Skeletal muscle tissue (tissue), 4 donors: ENCODE measurements around the gene A4GALT. TPM values are rescaled to one million over a fixed set of nuclear protein-coding genes. Genes with fewer than 3 reads are reported as not detected.
A peak's percentile ranks its signal among the peaks of the same experiment; 100 is the strongest.

ENCODE experiments used
- H3K27ac ChIP-seq: one replicate; pipeline ENCODE4 v1.7.0; 2013; ENCODE audit warnings: mild to moderate bottlenecking, low read depth, low read length, inconsistent platforms
- H3K27me3 ChIP-seq, 3 donors: one replicate each; pipeline ENCODE4 v1.7.0; 2013; ENCODE audit warnings: low read length in 3 of 3; ENCODE audit not compliant: control insufficient read depth in 3 of 3, insufficient read depth in 3 of 3
- H3K36me3 ChIP-seq, 3 donors: one replicate each; pipeline ENCODE4 v1.7.0; 2013; ENCODE audit warnings: low read length in 3 of 3; ENCODE audit not compliant: control insufficient read depth in 3 of 3, insufficient read depth in 3 of 3
- H3K4me1 ChIP-seq, 3 donors: one replicate each; pipeline ENCODE4 v1.7.0; 2013; ENCODE audit warnings: low read length in 3 of 3, mild to moderate bottlenecking in 3 of 3; ENCODE audit not compliant: control insufficient read depth in 3 of 3, insufficient read depth in 3 of 3
- H3K4me3 ChIP-seq, 3 donors: one replicate each; pipeline ENCODE4 v1.7.0; 2013; ENCODE audit warnings: low read length in 3 of 3
- H3K9ac ChIP-seq, 3 donors: one replicate each; pipeline ENCODE4 v1.7.0; 2013; ENCODE audit warnings: low read length in 3 of 3, mild to moderate bottlenecking in 3 of 3, moderate library complexity in 2 of 3, low read depth in 1 of 3
- H3K9me3 ChIP-seq, 3 donors: one replicate each; pipeline ENCODE4 v1.7.0; 2013; ENCODE audit warnings: low read length in 3 of 3; ENCODE audit not compliant: control insufficient read depth in 3 of 3
- total RNA-seq: library from RNA; depleted of rRNA; stranded (reverse); fragments of >200 nt; gene quantifications from one replicate; pipeline ENCODE4 v1.2.3, GENCODE V29; 2014
- donor health status: Osteomylitis.

Gene A4GALT
- total RNA-seq, 1 donor from 2014 or later: 18.3 TPM

- Histone ChIP-seq H3K27ac (no peak overlapping the region), H3K4me1 (peaks cover 9 to 17% (median 15%) of the 10 kb centered on the region in 3 donors), H3K9ac (no peak overlapping the region), H3K36me3 (no peaks in the 10 kb centered on the region), H3K27me3 (no peaks in the 10 kb centered on the region), H3K9me3 (no peaks in the 10 kb centered on the region), H3K4me3 (no peak overlapping the region)
Measured at GRCh38 chr22:42708417-42708816, 12.3 kb downstream of the A4GALT start.

- no peaks in the 10 kb centered on the region for H3K27me3 ChIP-seq
- H3K4me1 ChIP-seq: peaks cover 11 to 21% (median 16%) of the 10 kb centered on the region in 3 donors
- no peaks in the 10 kb centered on the region for H3K36me3 ChIP-seq
- H3K4me3 ChIP-seq: no peak overlapping the region
- H3K9ac ChIP-seq: no peak overlapping the region
- H3K27ac ChIP-seq: no peak overlapping the region
- H3K9me3 ChIP-seq: no peaks in the 10 kb centered on the region
Measured at GRCh38 chr22:42707496-42707895, 13.2 kb downstream of the A4GALT start.

- Histone ChIP-seq H3K27me3 (no peaks in the 10 kb centered on the region), H3K4me3 (no peak overlapping the region), H3K9me3 (no peaks in the 10 kb centered on the region), H3K4me1 (peaks cover 23 to 30% (median 25%) of the 10 kb centered on the region in 3 donors), H3K9ac (no peak overlapping the region), H3K27ac (no peak overlapping the region), H3K36me3 (no peaks in the 10 kb centered on the region)
Measured at GRCh38 chr22:42704896-42705295, 15.8 kb downstream of the A4GALT start.

GRCh38 chr22:42702675-42703074 lies 18.0 kb downstream of the A4GALT start:
- no peaks in the 10 kb centered on the region for H3K36me3 ChIP-seq
- no peaks in the 10 kb centered on the region for H3K9me3 ChIP-seq
- H3K9ac ChIP-seq: no peak overlapping the region
- no peaks in the 10 kb centered on the region for H3K27me3 ChIP-seq
- peaks cover 43 to 49% (median 47%) of the 10 kb centered on the region in 3 donors for H3K4me1 ChIP-seq
- H3K27ac ChIP-seq: no peak overlapping the region
- H3K4me3 ChIP-seq: no peak overlapping the region

- H3K4me3 ChIP-seq: no peak overlapping the region
- H3K27me3 ChIP-seq: no peaks in the 10 kb centered on the region
- H3K9me3 ChIP-seq: no peaks in the 10 kb centered on the region
- H3K9ac ChIP-seq: peak overlapping the region in 1 of 3 donors; percentile 15
- H3K4me1 ChIP-seq: peaks cover 49 to 59% (median 57%) of the 10 kb centered on the region in 3 donors
- no peak overlapping the region for H3K27ac ChIP-seq
- no peaks in the 10 kb centered on the region for H3K36me3 ChIP-seq
Measured at GRCh38 chr22:42701694-42702093, 19.0 kb downstream of the A4GALT start.

GRCh38 chr22:42700901-42701300 lies 19.8 kb downstream of the A4GALT start:
- H3K27me3 ChIP-seq: no peaks in the 10 kb centered on the region
- H3K9me3 ChIP-seq: no peaks in the 10 kb centered on the region
- no peaks in the 10 kb centered on the region for H3K36me3 ChIP-seq
- peak overlapping the region; percentile 97 for H3K27ac ChIP-seq
- H3K9ac ChIP-seq: peak overlapping the region in 2 of 3 donors; percentile 15 to 25
- peaks cover 54 to 64% (median 64%) of the 10 kb centered on the region in 3 donors for H3K4me1 ChIP-seq
- no peak overlapping the region for H3K4me3 ChIP-seq

GRCh38 chr22:42700355-42700754 lies 20.3 kb downstream of the A4GALT start:
- H3K27ac ChIP-seq: peak overlapping the region; percentile 97
- no peaks in the 10 kb centered on the region for H3K9me3 ChIP-seq
- no peaks in the 10 kb centered on the region for H3K36me3 ChIP-seq
- H3K27me3 ChIP-seq: no peaks in the 10 kb centered on the region
- no peak overlapping the region for H3K9ac ChIP-seq
- peaks cover 59 to 69% (median 68%) of the 10 kb centered on the region in 3 donors for H3K4me1 ChIP-seq
- H3K4me3 ChIP-seq: no peak overlapping the region

- Histone ChIP-seq H3K4me1 (peaks cover 63 to 73% (median 72%) of the 10 kb centered on the region in 3 donors), H3K27ac (peak overlapping the region; percentile 97), H3K36me3 (peaks cover 0 to 2% (median under 1%) of the 10 kb centered on the region in 3 donors), H3K9ac (peak overlapping the region in 1 of 3 donors; percentile 45), H3K27me3 (no peaks in the 10 kb centered on the region), H3K4me3 (no peak overlapping the region), H3K9me3 (no peaks in the 10 kb centered on the region)
Measured at GRCh38 chr22:42699976-42700352, 20.7 kb downstream of the A4GALT start.

- Histone ChIP-seq H3K4me1 (peaks cover 68 to 78% (median 78%) of the 10 kb centered on the region in 3 donors), H3K9me3 (no peaks in the 10 kb centered on the region), H3K4me3 (no peak overlapping the region), H3K9ac (peak overlapping the region in 2 of 3 donors; percentile 33 to 45), H3K36me3 (peaks cover under 1 to 7% (median 4%) of the 10 kb centered on the region in 3 donors), H3K27ac (peak overlapping the region; percentile 97), H3K27me3 (no peaks in the 10 kb centered on the region)
Measured at GRCh38 chr22:42699281-42699975, 21.2 kb downstream of the A4GALT start.

- H3K27me3 ChIP-seq: no peaks in the 10 kb centered on the region
- no peak overlapping the region for H3K4me3 ChIP-seq
- H3K27ac ChIP-seq: peak overlapping the region; percentile 97
- H3K9me3 ChIP-seq: no peaks in the 10 kb centered on the region
- peaks cover 12 to 15% (median 13%) of the 10 kb centered on the region in 3 donors for H3K36me3 ChIP-seq
- H3K4me1 ChIP-seq: peaks cover 66 to 77% (median 74%) of the 10 kb centered on the region in 3 donors
- H3K9ac ChIP-seq: peak overlapping the region; percentile 18 to 72 (median 51)
Measured at GRCh38 chr22:42697542-42698013, 23.1 kb downstream of the A4GALT start.
